DND-41 (cell line): ENCODE results near the gene SSX4.
"Not testable (repeated sequence)": the region's sequence is repeated elsewhere in the genome, so short reads cannot be mapped to it uniquely, and the experiment has no call there.

Experiments
- EZH2 ChIP-seq: IDR thresholded peaks from 3 replicates; pipeline ENCODE4 v1.6.1; 2012; ENCODE audit warnings: borderline replicate concordance, low read depth, mild to moderate bottlenecking, moderate library complexity, low read length, inconsistent platforms; ENCODE audit not compliant: severe bottlenecking
- TF ChIP-seq, protein P1 (sequence below): IDR thresholded peaks from 2 replicates; pipeline ENCODE4 v1.5.1; 2012; ENCODE audit warnings: borderline replicate concordance, low read length, moderate library complexity, mild to moderate bottlenecking; ENCODE audit not compliant: poor library complexity, severe bottlenecking; ENCODE audit errors: extremely low read depth

DNA sequence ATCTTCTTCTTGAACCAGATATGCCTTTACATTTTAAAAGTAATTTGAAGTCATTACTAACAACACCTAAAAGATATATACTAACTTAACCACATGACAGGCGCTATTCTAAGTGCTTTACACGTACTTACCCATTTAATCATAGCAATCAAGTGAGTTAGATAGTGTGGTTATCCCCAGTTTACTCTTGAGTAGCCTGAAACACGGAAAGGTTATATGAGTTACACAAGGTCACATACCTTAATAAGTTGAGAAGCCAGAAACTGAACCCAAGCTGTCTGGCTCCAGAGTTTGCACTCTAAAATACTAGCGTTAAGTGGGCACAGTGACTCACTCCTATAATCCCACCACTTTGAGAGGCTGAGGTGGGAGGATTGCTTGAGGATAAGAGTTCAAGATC lies 46.8 kb downstream of the SSX4 start:
- TF ChIP-seq, protein P1, sequence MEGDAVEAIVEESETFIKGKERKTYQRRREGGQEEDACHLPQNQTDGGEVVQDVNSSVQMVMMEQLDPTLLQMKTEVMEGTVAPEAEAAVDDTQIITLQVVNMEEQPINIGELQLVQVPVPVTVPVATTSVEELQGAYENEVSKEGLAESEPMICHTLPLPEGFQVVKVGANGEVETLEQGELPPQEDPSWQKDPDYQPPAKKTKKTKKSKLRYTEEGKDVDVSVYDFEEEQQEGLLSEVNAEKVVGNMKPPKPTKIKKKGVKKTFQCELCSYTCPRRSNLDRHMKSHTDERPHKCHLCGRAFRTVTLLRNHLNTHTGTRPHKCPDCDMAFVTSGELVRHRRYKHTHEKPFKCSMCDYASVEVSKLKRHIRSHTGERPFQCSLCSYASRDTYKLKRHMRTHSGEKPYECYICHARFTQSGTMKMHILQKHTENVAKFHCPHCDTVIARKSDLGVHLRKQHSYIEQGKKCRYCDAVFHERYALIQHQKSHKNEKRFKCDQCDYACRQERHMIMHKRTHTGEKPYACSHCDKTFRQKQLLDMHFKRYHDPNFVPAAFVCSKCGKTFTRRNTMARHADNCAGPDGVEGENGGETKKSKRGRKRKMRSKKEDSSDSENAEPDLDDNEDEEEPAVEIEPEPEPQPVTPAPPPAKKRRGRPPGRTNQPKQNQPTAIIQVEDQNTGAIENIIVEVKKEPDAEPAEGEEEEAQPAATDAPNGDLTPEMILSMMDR = not testable (repeated sequence)
- TF ChIP-seq EZH2 = not testable (repeated sequence)
